HUDEP-2 (cell line): ENCODE measurements around the gene RTP1.
"Not testable (repeated sequence)": the region's sequence is repeated elsewhere in the genome, so short reads cannot be mapped to it uniquely, and the experiment has no call there.

ENCODE experiments used
- DNase-seq, 76 experiments: peaks; one replicate each; lab custom pipeline; 2025; ENCODE audit not compliant: unreplicated experiment in 76 of 76; lab: John Stamatoyannopoulos, UW

The RTP1 gene

DNA sequence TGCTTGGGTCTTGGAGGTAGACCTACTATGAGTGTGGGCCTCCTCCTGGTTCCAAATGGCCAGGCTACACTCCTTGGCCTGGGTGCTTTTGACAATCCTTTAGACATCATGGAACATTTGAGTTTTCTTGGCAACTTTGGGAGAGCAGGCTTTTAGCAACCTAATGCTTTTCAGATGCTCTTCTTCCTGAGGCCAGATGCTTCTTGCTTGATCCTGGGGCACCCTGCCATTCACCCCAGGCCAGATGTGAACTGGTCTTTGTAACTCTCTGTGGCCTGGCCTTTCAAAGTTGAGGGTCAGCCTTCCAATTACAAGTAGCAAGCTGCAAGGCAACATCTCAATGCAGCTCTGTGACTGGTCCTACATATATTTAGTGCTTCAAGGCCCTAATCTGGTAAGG is 40.5 kb downstream of the RTP1 start:
- no peak for DNase-seq

- no peak for DNase-seq
Observed at GRCh38 chr3:187238239-187238638, 41.0 kb downstream of the RTP1 start.

DNA sequence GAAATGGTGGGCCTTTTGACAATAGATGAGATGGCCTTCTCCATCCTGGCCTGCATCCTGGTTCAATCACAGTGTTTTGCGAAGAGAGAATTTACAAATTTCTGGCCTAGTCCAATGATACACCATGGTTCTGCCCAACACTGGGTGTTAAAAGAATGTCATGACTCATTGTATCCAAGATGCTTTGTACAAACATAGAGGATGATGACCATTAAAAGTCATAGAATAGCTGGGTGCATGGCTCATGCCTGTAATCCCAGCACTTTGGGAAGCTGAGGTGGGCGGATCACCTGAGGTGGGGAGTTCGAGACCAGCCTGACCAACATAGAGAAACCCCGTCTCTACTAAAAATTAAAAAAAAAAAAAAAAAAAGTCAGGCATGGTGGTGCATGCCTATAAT is 41.5 kb downstream of the RTP1 start:
- not testable (repeated sequence) for DNase-seq

DNA sequence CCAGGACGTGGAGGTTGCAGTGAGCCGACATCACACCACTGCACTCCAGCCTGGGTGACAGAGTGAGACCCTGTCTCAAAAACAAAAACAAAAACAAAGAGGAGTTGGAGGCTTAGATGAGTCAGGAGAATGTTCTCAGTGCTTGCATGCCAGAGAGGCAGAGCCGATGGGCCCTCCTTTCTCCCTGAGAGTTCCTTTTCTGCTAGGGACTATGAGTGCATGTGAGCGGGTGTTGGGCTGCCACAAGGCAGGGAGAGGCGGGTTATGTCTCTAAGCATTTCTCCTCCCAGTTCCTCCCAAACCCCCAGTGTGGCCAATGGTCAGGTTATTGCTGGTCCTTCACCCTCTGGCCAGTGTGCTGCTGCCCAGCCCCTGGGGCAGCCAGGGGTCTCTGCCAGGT is 45.1 kb downstream of the RTP1 start:
- DNase-seq, result no peak

DNA sequence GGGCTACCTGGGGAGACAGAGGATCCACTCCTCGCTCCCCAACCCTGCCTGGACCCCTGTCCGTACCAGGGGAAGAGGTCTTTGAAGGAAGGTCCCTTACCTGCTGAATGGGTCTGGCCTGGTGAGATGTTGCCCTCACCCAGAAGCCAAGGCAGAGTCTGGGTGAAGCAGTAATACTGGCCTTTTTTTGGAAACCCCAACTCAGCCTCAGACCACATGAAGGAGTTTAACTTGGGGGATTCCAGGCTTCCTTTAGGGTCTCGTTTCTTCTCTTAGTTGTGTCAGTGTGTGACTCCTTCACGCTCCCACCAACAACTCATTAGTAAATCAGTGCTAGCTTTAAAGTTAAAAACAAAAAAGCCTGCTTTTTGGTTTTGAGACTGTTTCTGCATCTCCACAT is 45.6 kb downstream of the RTP1 start:
- DNase-seq, result no peak

DNA sequence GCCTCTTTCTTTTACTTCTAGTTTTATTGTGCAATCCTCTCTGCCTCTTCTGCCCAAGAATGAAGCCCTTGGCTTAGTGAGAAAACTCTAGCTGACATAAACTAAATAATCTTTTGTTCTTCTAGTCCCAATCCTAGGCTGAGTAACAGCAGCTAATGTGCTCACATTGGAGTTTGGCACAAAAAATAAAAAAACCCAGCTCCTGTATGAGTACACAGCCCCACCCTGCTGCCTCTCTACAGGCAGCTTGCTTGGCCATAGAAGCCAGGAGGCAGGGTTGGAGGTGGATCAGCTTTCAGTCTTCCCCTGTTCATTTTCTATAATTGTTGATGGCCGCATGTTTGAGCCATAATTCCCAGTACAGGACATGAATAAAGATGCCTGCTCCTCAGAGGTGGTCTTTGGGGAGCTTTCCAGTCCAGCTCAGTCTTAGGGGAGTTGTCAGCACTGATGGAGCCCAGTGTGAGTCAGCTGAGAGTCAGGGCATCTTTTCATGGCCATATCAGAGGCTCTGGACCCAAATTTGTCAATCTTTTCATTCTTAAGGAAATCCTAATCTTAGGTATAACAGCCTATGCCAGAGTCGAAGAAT is 46.7 kb downstream of the RTP1 start:
- DNase-seq, result no peak

- DNase-seq, result no peak
Observed at GRCh38 chr3:187247398-187247797, 50.1 kb downstream of the RTP1 start.
